Kidney (tissue), 14 donors: ENCODE measurements around the gene C6orf89. TPM values are rescaled to one million over a fixed set of nuclear protein-coding genes. Genes with fewer than 3 reads are reported as not detected.

Source experiments
- DNase-seq, 5 donors: peaks; one replicate each; pipeline ENCODE4 v3.0.0-alpha.2; 2013 to 2020
- FAIRE-seq: peaks from 2 replicates; lab custom pipeline; 2012; peaks lifted over from hg19 to GRCh38; lab: Jason Lieb, UNC
- H3K27ac ChIP-seq, 2 donors: one replicate each; pipeline ENCODE4 v1.7.0; 2013; ENCODE audit warnings: low read depth in 2 of 2, low read length in 2 of 2, inconsistent platforms in 1 of 2
- H3K27me3 ChIP-seq: one replicate; pipeline ENCODE4 v1.7.1; 2013; ENCODE audit warnings: low read length, inconsistent platforms; ENCODE audit not compliant: control insufficient read depth, insufficient read depth
- H3K36me3 ChIP-seq, 3 donors: one replicate each; pipeline versions ENCODE4 v1.7.0 to v1.7.1; 2013; ENCODE audit warnings: low read length in 3 of 3, control low read depth in 1 of 3, inconsistent platforms in 1 of 3; ENCODE audit not compliant: insufficient read depth in 3 of 3, control insufficient read depth in 2 of 3
- H3K4me1 ChIP-seq, 3 donors: one replicate each; pipeline versions ENCODE4 v1.7.0 to v1.7.1; 2013; ENCODE audit warnings: low read length in 3 of 3, inconsistent platforms in 1 of 3, low read depth in 1 of 3; ENCODE audit not compliant: control insufficient read depth in 2 of 3, insufficient read depth in 2 of 3
- H3K4me3 ChIP-seq, 3 donors: one replicate each; pipeline versions ENCODE4 v1.7.0 to v1.8.1; 2013; ENCODE audit warnings: low read length in 3 of 3, control low read depth in 1 of 3, inconsistent platforms in 1 of 3
- H3K9ac ChIP-seq, 3 donors: one replicate each; pipeline versions ENCODE4 v1.7.0 to v1.7.1; 2013; ENCODE audit warnings: low read length in 3 of 3, control low read depth in 1 of 3, inconsistent platforms in 1 of 3
- H3K9me3 ChIP-seq, 3 donors: one replicate each; pipeline versions ENCODE4 v1.7.0 to v1.7.1; 2013; ENCODE audit warnings: low read length in 3 of 3, control low read depth in 1 of 3, inconsistent platforms in 1 of 3; ENCODE audit not compliant: control insufficient read depth in 2 of 3, insufficient read depth in 1 of 3
- CTCF ChIP-seq: IDR thresholded peaks from 3 replicates; pipeline ENCODE4 v1.5.1; 2012; ENCODE audit warnings: mild to moderate bottlenecking, moderate library complexity, borderline replicate concordance; ENCODE audit not compliant: insufficient read depth; ENCODE audit errors: extremely low read depth
- intact Hi-C: fragments of 100-400 bp; cut with DNase I; formaldehyde crosslinking; loops from one replicate; pipeline ENCODE4 v1.11.1; 2022
- polyA plus RNA-seq: library from polyadenylated mRNA; stranded (reverse); fragments of 350-450 nt; fragmentation: Illumina TruSeq; extraction: RNeasy Lipid Tissue Mini Kit (QIAGEN cat#74804); gene quantifications from one replicate; pipeline ENCODE4 v1.2.3, GENCODE V29; 2014; ENCODE audit warnings: low read depth, low replicate concordance; ENCODE audit not compliant: insufficient read depth
- total RNA-seq: library from RNA; stranded (reverse); fragmentation: NEBNext Ultra II Directional; extraction: Animal tissue kit (Norgen Biotek cat#: 25700); gene quantifications from one replicate; pipeline ENCODE4 v1.2.1, GENCODE V29; 2021
- donor health status: control.
- donor health status: control.
- donor health status: control.
- donor health status: control.
- donor health status: control.
- donor health status: DM: yes; HTN: yes; CAD: no.
- donor health status: Normal renal cell carcinoma (clear cell type).

C6orf89 gene
- total and polyA plus RNA-seq, 2 donors from 2014 or later = 25.7 to 72.4 TPM

- Histone ChIP-seq H3K36me3 (peaks cover 0 to 15% (median 14%) of the 10 kb centered on the region in 3 donors), H3K4me1 (no peaks in the 10 kb centered on the region), H3K4me3 (no peak overlapping the region), H3K9ac (no peak overlapping the region), H3K9me3 (no peaks in the 10 kb centered on the region), H3K27me3 (no peaks in the 10 kb centered on the region), H3K27ac (no peak overlapping the region)
- DNase-seq = no peak
- intact Hi-C loops = no loop called here
- TF ChIP-seq CTCF = no peak
- no peak for FAIRE-seq
Measured at GRCh38 chr6:36926708-36927513, 41.2 kb downstream of the C6orf89 start.

- no peak overlapping the region for H3K9ac ChIP-seq
Measured at GRCh38 chr6:36927691-36928546, 42.2 kb downstream of the C6orf89 start.

GRCh38 chr6:36928547-36928918 lies 42.8 kb downstream of the C6orf89 start:
- no peak for TF ChIP-seq CTCF
- no peak overlapping the region for H3K9ac ChIP-seq

More at GRCh38 chr6:36927691-36928546, 42.2 kb downstream of the C6orf89 start:
- Histone ChIP-seq H3K27ac (no peak overlapping the region), H3K9me3 (no peaks in the 10 kb centered on the region), H3K4me1 (no peaks in the 10 kb centered on the region), H3K4me3 (no peak overlapping the region), H3K36me3 (peaks cover 0 to 15% (median 14%) of the 10 kb centered on the region in 3 donors), H3K27me3 (no peaks in the 10 kb centered on the region)
- TF ChIP-seq CTCF = no peak
- intact Hi-C loops = no loop called here
- no peak for DNase-seq
- FAIRE-seq = no peak

More at GRCh38 chr6:36928547-36928918, 42.8 kb downstream of the C6orf89 start:
- Histone ChIP-seq H3K9me3 (no peaks in the 10 kb centered on the region), H3K27ac (no peak overlapping the region), H3K27me3 (no peaks in the 10 kb centered on the region), H3K36me3 (peaks cover 0 to 14% (median 13%) of the 10 kb centered on the region in 3 donors), H3K4me3 (no peak overlapping the region), H3K4me1 (no peaks in the 10 kb centered on the region)
- no peak for FAIRE-seq
- intact Hi-C loops = no loop called here
- DNase-seq = no peak
